ENCODE results near the gene TRAF3.

TRAF3 gene

DNA sequence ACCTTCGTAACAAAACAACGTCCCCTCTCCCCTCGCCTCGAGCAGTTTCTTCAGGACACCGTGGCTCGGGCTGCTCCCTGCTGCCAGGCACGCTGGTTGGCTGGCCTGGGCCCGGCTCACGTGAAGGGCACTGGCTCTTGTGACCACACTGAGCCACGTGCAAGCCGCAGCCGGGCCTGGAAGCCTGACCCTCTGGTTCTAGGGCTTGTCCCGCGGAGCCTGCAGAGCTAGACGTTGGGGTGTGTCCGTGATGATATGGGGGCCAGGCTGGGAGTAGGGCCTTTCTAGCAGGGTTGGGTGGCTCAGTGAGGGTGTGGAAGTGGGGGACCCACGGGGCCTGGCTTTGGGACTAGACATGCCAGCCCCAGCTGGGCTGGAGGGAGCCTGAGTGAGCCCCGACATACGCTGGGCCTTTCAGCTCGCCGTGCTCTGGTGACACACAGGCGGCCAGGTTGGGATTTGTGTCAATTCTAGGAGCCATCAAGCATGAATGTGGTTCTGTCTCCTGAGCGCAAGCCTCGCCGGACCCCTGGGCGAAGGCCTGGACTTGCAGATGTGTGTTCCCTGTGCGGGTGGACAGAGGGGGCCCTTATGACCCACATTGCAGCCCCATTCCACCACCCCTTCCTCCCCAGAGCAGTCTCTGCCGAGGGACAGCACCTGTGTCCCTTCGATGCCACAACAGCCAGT, 131.7 kb downstream of the TRAF3 start:
- no peak for DNase-seq (ENCODE audit: low spot score)

DNA sequence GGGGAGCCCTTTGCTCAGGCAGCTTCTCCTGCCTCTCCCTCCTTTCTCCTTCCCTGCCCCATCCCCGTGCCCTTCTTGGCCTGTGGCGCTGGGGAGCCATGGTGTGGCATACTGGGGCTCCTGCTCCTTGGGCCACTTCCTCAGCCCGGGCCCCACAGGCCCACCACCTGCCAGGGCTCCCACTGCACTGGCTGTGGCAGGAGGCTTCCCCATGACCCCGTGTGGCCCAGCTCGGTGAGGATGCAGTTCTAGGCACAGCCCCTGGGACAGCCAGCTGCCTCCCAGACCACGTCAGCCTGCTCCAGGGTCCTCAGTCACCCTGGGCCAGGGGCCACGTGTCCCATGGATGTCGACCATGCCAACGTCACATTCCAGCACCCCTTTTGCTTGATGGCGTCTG, 132.2 kb downstream of the TRAF3 start:
- no peak for DNase-seq (ENCODE audit: low spot score)

DNA sequence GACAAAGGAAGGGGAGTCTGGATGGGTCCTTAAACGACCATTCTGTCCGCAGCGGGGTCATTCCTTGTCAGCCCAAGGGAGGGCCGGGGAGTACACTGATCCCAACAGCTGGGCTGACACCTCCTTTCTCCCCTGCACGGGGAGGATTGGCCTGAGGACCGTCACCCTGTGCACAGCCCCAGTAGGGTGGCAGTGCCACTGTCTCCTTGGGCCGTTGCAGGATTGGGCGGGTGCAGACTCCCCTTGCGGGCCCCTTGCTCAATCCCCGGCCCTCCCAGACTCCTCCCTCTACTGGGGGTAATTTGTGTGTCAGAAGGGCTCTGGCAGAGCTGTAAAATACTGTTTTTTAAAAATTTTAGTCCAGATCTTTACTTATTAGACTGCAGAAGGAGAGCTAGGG, 132.7 kb downstream of the TRAF3 start:
- no peak for DNase-seq (ENCODE audit: low spot score)

DNA sequence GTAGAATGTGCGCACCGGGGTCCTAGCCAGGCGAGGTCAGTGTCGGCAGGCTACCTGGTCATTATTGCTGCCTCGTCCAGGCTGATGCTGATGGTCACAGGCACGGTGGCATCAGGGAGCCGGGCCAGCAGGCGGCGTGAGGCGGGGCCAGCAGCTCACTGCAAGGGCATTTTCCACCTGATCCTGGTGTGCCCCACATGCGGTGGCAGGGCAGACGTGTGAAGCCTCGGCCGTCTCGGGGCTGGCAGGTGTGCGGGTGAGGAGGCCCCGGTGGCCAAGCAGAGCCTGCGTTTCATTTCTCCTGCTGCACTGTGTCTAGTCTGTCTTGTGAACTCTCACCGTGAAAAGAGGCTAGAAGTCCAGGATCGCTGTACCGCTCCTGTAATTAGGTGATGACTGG, 133.2 kb downstream of the TRAF3 start:
- no peak for DNase-seq (ENCODE audit: low spot score)

DNA sequence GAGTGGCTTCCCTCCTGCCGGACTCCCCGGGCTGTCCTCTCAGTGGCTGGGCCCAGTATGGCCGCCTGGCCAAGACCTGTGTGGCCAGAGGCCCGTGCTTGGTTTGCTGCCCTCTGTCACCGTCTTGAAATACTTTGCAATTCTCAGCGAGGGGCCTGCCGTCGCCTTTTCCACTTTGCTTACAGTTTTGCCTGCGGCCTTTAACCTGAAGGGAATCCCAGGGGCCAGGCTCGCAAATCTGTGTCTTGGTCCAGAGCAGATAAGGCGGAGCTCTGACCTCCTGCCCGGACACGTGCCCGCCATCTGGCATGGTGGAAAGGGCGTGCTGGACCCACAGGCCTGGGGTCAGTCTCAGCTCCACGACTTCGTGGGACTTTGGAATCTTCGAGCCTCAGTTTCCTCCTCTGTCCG, 134.3 kb downstream of the TRAF3 start:
- no peak for DNase-seq (ENCODE audit: low spot score)

DNA sequence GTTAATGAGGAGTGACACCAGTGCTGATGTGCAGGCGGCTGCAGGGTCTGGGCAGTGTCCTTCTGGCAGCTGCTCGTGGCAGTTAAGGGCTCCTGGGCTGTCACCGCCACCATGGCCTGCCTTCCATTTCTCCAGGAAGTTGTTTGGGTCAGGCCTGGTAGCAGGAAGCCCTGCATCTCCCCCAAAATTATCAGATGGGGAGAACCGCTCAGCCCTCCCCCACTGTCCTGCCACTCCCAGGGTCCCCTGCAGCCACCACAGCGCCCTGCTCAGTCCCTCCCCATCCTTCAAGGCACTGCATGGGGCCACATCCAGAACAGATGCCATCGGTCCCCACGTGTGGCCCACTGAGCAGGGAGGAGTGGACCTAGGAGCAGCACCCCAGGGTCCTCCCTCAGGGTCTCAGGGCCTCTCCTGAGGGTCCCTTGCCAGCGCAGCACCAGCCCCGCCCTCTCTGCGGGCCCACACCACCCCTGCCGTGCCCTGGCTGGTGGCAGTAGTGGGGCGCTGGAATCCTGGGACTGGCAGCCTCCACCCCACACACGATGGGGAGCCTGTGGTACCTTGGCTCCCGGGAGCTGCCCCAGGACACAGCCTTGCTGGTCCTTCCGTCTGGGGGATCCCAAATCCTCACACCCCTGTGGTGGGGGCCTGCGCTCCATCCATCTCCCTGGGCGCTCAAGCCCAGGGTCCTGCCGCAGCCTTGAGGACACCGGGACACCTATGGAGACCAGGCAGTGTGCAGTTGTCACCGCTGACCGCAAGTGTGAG, 134.9 kb downstream of the TRAF3 start:
- no peak for DNase-seq (ENCODE audit: low spot score)

DNA sequence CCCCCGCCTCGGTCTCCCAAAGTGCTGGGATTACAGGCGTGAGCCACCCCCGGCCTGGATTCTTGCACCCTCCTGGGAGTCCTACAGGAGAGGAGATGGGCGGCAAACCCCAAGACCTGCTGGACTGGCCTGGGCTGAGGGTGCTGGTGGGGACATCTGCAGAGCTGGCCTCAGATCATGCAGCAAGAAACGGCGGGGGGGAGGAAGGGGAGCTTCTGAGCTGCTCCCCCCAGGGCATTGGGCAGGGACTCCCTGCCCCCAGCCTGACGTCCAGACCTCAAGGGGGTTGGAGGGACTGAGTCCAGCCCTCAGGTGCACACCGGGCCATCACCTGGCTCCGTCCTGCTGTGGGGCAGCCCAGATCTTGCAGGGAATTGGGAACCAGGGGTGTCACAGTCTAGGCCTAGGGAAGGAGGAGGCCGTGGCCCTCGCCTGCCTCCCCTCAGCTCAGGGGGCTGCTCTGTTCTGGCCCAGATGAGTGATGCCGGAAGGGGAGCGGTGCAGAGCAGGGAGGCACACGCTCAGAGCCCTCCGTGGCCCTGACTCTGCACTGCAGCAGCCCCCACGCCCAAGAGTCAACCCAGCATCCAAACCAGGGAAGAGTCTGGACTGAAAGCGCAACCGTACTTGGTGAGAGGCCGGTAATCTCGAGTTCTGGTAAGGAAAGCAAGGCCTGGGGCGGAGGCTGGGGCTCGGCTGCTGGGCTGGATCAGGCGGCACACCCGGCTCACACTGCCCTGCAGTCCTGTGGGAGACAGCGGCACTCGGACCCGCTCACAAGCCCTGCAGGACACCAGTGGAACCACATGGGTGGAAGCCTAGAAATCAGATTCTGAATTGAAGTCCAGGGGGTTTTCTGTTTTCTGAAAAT, 136.3 kb downstream of the TRAF3 start:
- no peak for DNase-seq (ENCODE audit: low spot score)

DNA sequence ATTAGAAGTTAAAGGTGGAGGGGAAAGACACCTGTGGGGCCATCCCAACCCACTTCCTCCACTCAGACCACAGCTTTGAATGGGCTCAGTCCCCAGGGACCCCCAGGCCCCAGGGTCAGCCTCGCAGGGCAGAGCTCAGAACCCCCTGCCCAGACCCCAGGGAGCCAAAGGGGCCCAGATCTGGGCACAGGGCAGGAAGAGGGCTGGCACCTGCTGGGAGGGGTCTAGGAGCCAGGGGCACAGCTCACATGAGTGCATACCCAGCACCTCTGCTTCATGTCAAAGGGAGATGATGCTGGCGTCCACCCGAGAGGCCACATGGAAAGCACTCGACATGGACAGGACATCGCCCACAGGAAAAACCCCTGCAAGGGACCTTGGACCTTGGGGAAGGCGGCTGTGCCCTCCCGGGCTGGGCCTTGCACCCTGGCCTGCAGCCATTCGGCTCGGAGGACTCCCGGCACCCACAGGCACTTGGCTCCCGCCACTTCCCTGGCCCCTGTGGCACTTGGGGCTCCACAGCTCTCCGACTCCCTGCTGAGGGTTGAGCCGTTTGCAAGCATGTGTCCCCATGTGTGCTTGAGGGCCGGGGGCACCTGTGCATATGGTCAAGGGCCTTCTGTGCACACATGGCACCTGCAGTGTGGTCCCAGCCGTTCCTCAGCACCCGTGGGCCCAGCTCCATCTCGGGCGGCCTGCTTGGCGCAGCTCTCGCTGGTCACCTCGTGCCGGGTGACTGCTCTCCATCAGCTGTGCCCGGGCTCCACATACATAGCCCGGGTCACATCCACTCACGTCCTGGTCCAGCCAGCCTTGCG, 137.4 kb downstream of the TRAF3 start:
- DNase-seq (ENCODE audit: low spot score) = no peak

DNA sequence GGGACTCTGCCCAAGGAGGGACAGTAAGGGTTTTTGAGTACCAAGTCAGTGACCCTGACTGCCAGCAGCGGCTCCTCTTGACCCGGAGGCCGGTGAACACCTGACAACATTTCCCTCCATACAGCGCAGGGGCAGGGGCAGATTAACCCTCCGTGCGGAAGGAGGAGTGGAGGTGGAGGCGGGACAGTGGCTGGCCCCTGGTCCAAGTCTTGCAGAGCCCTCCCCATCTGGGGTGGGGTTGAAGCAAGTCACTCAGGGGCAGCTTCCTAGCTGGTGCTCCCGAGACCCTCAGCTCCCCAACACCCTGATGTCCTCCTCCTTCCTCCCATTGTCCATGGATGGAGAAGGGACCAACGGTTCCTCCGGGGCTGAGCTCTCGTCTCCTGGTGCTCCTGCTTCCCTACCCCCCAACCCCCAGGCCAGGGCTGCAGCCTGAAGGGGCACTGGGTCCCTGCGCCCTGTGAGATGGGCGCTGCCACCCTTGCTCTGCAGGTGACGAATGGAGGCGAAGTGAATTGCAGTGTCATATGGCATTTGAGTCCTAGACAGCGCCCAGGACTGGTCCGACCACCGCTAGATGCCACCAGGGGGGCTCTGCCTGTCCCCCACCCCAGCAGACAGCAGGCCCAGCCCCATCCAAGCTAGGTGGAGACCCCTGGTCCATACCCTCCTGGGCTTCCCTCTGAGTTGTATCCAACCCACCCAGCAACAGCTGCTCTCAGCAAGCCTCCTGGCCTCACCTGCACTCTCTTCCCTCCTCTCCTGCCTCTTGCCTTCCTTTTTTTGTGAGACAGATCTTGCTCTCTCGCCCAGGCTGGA, 138.3 kb downstream of the TRAF3 start:
- no peak for DNase-seq (ENCODE audit: low spot score)

DNA sequence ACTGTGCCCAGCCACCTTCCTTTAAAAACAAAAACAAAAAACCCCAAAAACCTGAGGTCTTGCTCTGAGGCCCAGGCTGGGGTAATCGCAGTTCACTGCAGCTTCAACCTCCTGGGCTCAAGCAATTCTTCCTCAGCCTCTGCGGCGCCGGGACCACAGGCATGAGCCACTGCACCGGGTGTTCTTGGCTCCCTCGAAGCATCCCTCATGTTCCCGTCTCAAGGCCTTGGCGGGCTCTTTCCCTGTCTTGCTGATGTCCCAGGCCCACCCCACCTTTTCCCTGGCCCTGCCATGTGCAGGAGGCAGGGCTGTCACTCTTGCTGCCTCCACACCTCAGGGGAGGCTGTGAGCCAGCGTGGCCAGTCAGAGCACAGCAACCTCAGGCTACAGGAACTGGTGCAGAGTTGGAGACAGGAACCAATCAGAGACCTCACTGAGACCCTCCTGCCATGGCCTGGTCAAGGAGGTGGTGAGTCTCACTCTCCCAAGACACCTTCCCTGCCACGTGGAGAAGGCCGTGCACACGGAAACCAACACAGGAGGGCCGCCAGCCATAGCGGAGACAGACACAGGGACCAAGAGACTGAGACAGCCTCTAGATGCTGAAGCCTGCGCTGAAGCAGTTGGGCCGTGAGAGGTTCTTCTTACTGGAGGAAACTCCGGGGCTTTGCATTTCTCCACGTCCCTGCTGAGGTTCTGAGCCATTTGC, 139.3 kb downstream of the TRAF3 start:
- DNase-seq (ENCODE audit: low spot score) = no peak

DNA sequence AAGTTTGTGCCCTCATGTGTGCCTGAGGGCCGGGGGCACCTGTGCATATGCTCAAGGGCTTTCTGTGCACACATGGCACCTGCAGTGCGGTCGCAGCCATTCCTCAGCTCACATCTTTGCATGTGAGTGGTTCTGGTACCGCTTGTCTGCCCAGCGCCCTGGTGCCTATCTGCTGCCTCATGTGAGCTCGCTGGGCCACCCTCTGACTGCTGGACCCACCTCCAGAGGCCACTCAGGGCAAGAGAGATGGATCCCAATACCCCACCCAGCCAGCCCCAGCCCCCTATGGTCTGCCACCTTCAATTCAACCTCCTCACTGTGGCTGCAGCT, 139.8 kb downstream of the TRAF3 start:
- DNase-seq (ENCODE audit: low spot score) = no peak

DNA sequence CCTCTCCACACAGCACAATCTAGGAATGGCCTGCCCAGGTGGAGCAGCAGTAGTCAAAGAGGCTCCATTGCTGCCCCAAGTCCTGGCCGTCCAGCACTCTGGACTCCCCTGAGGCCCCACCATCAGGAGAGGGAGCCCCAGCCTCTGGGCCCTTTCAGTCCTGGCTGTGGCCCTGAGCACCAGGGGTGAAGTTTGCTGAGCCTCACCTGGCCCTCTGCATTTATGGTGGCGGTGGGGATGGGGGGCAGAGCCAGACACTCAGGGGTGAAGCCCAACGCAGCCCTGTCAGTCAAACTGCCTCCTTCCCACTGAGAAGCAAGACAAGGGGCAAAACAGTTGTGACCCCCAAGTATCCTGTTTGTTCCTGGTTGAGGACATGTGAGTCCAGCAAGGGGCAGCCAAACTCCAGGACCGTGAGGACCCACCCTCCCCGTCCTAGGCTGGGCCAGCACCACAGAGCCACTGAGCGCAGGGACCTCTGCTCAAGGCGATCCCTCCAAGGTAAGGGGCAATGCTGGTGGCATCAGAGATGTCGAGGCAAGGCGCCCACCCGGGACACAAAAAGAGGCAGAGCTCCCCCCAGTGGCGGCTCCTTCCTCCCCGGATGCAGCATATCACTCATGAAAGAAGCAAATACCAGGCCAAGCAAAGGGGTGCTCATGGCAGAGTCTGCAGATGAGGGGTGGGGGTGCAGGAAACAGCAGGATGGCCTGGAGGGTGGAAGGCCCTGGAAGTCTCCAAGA, 140.4 kb downstream of the TRAF3 start:
- peak; percentile 90 for DNase-seq (ENCODE audit: low spot score)

DNA sequence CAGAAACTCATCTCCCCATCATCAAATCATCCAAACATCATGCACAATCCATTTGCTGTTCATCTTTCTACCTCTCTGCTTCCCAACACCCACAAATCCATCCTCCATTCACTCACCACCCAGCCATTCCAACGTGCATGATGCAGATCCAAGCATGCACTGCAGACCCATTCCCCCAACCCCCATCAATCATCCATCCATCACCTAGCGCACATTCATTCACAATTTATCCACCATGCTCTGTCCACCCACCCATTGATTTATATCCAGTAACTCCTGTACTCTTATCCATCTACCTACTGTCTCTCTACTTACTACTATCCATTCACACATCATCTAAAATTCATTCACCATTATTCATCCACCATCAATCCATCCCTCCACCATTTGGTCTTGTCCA, 141.2 kb downstream of the TRAF3 start:
- DNase-seq (ENCODE audit: low spot score) = no peak

DNA sequence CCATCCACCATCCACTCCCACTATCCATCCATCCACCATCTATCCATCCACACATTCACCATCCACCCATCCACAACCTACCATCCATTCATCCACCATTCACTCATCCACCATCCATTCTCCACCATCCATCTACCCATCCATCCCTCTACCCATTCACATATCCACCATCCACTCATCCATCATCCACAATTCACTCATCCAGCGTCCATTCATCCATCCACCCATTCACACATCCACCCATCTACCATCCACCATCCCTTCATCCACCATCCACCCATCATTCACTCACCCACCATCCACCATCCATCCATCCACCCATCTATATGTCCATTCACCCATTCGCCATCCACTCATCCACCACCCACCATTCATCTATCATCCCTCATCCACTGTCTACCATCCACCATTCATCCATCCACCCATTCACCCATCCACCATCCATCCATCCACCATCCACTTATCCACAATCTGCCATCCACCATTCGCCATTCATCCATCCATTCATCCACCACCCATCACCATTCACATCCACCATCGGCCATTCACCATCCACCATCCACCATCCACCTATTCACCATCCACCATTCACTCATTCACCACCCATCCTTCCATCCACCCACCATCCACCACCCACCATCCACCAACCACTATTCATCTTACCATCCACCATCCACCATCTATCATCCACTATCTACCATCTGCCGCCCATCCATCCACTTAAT, 143.2 kb downstream of the TRAF3 start:
- no peak for DNase-seq (ENCODE audit: low spot score)

DNA sequence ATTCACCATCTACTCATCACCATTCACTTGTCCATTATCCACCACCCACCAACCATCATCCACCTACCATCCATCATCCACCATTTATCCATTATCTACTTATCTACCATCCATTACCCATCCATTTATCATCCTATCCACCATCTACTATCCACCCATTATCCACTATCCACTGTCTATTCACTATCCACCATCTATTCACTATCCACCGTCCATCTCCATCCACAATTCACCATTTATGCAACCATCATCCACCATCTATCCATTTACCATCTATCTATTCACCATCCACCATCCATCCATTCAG, 143.7 kb downstream of the TRAF3 start:
- DNase-seq (ENCODE audit: low spot score) = no peak

DNA sequence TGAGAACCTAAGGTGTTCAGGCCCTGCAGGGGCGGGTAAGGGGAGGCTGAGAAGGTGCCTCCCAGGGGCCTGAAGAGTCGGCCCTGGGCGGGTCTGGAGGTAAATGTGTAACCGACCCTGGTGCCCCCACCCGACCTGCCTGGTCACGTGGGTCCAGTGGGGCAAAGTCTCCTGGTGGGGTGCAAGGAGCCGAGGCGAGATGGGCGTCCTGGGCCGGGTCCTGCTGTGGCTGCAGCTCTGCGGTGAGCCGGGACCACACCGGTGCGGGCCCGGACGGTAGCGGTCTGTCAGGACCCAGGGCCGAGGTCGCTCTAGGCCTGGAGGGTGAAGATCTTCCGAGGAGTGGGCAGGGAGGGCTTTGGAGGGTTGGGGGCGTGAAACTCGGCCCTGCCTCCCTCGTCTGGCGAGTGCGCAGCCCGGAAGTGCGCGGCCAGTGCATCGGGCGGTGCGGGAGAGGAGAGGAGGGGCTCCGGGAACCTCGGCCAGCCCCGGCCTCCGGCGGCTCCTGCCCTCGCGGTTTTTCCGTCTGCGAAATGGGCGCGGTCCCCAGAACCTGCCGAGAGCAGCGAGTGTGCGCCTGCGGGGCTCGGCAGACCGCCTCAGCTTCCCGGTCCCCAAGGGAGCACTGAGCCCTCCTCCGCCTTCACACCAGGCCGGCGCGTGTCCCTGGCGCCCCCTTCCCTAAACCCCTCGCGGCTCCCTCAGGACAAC, 145.4 kb downstream of the TRAF3 start, which contains the start of gene AMN:
AMN (plus strand) TSS at position 174 of the 711 bp plus-strand sequence; CDS start at position 200, 26 bp downstream.
- peak; percentile 95 for DNase-seq (ENCODE audit: low spot score)

DNA sequence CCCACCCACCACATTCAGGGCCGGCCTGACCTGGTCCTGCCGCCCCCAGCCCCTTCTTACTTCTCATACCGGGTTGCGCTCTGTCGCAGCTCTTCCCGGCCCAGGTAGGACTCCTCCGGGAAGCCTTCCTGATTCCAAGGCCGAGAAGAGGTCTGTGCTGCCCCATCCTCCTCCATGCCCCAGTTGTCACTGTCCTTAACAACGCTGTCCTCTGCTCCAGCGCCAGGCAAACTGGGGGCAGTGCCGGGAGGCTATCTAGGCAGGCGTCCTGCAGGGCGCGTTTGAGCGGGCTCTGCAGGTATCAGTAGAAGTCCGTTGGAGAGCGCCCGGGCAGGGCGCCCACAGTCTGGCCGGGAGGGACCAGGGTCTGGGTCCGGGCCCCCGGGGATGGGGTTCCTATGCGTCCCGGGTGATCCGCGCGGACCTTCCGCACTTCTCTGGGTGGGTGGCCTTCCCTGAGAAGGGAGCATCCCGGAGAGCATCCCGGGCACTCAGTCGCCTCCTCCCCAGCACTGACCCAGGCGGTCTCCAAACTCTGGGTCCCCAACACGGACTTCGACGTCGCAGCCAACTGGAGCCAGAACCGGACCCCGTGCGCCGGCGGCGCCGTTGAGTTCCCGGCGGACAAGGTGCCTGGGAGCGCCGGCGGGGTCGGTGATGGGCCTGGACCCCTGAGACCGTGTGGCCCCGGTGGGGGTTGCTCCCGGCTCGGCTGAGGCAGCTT, 146.1 kb downstream of the TRAF3 start:
- DNase-seq (ENCODE audit: low spot score) = peak; percentile 52

Data from HuH-7 (cell line).